Glutamatergic neuron (in vitro differentiated cells): Measurements from ENCODE around the gene ZNF787. TPM values are rescaled to one million over a fixed set of nuclear protein-coding genes. Genes with fewer than 3 reads are reported as not detected.
A peak's percentile ranks its signal among the peaks of the same experiment; 100 is the strongest.

Experiments
- DNase-seq: peaks from one replicate; pipeline ENCODE4 v3.0.0; 2022
- H3K27ac Mint-ChIP-seq: one replicate; pipeline ENCODE4 v1.8.0; 2020; ENCODE audit warnings: mild to moderate bottlenecking, mixed read lengths, inconsistent platforms; ENCODE audit not compliant: unreplicated experiment
- H3K27me3 Mint-ChIP-seq: one replicate; pipeline ENCODE4 v1.8.0; 2020; ENCODE audit warnings: mild to moderate bottlenecking, moderate library complexity, mixed read lengths, inconsistent platforms; ENCODE audit not compliant: unreplicated experiment
- H3K36me3 Mint-ChIP-seq: one replicate; pipeline ENCODE4 v1.8.0; 2020; ENCODE audit warnings: mild to moderate bottlenecking, mixed read lengths, inconsistent platforms; ENCODE audit not compliant: unreplicated experiment
- H3K4me1 Mint-ChIP-seq: one replicate; pipeline ENCODE4 v1.8.0; 2020; ENCODE audit warnings: mild to moderate bottlenecking, low read depth, mixed read lengths, inconsistent platforms; ENCODE audit not compliant: unreplicated experiment
- H3K4me3 Mint-ChIP-seq: one replicate; pipeline ENCODE4 v1.8.0; 2020; ENCODE audit warnings: mild to moderate bottlenecking, mixed read lengths, inconsistent platforms; ENCODE audit not compliant: unreplicated experiment
- H3K9me3 Mint-ChIP-seq: one replicate; pipeline ENCODE4 v1.8.0; 2020; ENCODE audit warnings: mild to moderate bottlenecking, moderate library complexity, mixed read lengths, inconsistent platforms; ENCODE audit not compliant: unreplicated experiment
- total RNA-seq: library from RNA; stranded (reverse); fragmentation: NEBNext Ultra II Directional; extraction: Animal tissue kit (Norgen Biotek cat#: 25700); gene quantifications from one replicate; pipeline ENCODE4 v1.2.1, GENCODE V29; 2021; ENCODE audit not compliant: unreplicated experiment
- TF ChIP-seq, protein P1 (sequence below): fragments of 200-600 bp; sonication (generic); IDR thresholded peaks from one replicate; pipeline ENCODE4 v1.5.0; 2021; ENCODE audit not compliant: partially characterized antibody, unreplicated experiment

The ZNF787 gene
- total RNA-seq, 1 donor from 2014 or later: 59.7 TPM

DNA sequence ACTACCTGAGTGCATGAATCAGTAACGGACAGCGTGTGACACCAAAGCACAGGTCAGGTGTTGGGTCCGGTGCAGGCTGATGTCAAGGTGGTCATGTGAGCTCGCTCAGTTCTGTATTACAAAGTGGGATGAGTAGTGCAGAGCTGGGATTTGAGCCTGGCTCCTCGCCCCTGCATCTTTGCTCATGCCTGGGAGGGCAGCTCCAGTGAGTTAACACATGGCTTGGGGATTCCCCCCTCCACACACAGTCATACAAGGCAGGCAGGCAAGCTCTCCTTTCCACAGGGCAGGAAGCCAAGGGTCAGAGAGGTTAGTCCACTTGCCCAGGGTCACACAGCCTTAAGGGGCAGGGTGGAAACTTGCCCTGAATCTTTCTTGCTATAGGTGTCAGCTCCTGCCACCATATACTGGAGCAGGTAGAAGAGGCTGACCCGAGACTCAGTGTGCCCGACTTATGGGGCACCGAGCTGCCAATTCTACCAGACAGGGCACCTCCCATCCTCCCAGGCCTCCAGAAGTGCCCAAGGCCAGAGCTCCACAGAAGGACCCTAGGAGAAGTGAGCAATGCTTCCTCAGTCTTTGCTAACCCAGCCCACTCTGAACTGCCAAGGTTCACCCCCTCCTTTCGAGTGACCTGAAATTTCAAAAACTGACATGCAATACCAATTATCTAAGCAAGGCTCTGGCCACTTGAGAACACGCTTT lies 35.4 kb downstream of the ZNF787 start:
- Mint-ChIP-seq H3K27ac (no peak overlapping the region), H3K36me3 (no peaks in the 10 kb centered on the region), H3K4me3 (no peak overlapping the region), H3K27me3 (peaks cover 2% of the 10 kb centered on the region), H3K4me1 (peaks cover 22% of the 10 kb centered on the region), H3K9me3 (peaks cover 9% of the 10 kb centered on the region)
- DNase-seq: no peak
- TF ChIP-seq, protein P1, sequence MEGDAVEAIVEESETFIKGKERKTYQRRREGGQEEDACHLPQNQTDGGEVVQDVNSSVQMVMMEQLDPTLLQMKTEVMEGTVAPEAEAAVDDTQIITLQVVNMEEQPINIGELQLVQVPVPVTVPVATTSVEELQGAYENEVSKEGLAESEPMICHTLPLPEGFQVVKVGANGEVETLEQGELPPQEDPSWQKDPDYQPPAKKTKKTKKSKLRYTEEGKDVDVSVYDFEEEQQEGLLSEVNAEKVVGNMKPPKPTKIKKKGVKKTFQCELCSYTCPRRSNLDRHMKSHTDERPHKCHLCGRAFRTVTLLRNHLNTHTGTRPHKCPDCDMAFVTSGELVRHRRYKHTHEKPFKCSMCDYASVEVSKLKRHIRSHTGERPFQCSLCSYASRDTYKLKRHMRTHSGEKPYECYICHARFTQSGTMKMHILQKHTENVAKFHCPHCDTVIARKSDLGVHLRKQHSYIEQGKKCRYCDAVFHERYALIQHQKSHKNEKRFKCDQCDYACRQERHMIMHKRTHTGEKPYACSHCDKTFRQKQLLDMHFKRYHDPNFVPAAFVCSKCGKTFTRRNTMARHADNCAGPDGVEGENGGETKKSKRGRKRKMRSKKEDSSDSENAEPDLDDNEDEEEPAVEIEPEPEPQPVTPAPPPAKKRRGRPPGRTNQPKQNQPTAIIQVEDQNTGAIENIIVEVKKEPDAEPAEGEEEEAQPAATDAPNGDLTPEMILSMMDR: no peak

DNA sequence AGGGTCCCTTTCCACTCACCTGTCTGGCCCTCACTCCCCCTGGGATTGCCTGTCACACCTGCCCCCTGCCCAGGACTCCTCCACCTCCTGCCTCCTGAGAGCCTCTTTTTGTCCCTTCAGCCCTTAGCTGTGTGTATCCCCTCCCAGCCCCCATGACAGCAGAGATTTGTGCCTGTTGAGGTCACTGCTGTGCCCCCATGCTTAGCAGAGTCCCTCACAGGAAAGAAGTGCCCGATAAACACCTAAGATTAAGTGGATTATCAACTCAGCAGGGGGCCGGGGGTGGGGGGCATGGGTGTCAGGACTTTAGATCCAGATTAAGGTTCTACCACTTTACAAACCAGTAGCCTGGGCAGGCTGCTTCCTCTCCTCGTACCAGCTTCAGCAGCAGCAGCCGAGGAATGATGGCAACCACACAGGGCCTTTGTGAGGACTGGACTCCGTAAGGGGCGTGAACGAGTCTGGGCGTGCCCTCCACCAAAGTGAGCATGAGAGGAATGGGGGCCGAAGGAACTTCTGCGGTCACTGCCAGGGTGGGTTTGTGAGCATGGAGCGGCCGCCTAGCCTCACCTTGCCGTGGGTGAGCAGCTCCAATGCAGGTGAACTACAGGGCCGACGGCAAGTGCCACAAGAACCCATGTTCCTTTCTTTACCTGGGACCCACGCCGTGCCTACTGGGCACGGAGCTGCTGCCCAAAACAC lies 36.1 kb downstream of the ZNF787 start:
- H3K4me1 Mint-ChIP-seq: peaks cover 20% of the 10 kb centered on the region
- no peak overlapping the region for H3K4me3 Mint-ChIP-seq
- TF ChIP-seq, protein P1: no peak
- peaks cover 2% of the 10 kb centered on the region for H3K27me3 Mint-ChIP-seq
- no peaks in the 10 kb centered on the region for H3K36me3 Mint-ChIP-seq
- peak overlapping the region; percentile 30 for H3K27ac Mint-ChIP-seq
- peaks cover 10% of the 10 kb centered on the region for H3K9me3 Mint-ChIP-seq
- DNase-seq: no peak

DNA sequence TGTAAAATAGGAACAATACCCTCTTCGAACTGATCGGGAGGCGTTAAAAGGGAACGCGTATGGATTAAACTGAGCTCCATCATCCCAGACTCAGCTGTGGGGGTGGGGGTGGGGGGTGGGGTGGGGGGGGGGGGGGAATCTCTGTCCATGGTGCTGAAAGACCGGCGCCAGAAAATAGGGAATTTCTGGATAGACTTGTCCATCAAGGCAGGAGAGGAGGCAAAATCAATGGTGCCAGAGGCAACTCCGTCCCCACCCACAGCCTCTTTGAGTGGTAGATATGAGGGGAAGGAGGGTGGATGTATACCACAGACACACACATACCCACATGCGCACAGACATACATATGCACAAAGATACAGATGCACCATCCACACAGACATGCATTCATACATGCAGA lies 37.4 kb downstream of the ZNF787 start:
- no peak for DNase-seq
- Mint-ChIP-seq H3K9me3 (peaks cover 10% of the 10 kb centered on the region), H3K36me3 (no peaks in the 10 kb centered on the region), H3K4me1 (peaks cover 17% of the 10 kb centered on the region), H3K27me3 (peaks cover 2% of the 10 kb centered on the region), H3K4me3 (no peak overlapping the region), H3K27ac (no peak overlapping the region)
- TF ChIP-seq, protein P1: no peak

DNA sequence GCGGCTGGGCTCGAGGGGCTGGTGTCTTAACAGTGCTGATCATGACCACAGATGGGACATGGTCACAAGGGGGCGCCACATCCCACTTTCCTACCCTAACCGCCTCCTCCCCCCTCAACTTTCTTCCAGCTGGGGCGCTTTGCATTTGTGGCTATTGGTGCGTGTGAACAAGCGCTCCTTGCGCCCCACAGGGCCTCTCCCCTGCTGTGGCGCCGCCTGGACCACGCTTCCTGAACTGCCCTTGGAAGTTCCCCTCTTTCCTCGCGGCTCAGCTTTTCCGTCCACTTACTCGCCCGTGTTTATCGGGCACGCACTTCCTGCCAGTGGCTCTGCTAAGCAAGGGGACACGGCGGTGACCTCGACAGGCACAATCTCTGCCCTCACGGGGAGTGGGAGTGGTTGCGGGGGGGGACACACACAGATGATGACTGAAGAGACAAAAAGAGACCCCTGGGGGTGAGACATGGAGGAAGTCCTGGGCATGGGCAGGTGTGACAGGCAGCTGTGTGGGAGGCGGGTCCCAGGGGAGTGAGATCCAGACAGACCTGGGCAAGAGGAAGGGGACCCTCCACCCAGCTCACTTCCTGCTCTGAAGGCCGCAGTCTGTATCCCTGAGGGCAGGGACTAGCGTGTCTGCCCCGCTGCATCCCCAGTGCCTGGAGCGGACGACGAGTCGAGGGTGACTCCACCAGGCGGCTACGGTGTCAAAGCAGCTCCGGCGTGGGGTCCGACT lies 40.3 kb downstream of the ZNF787 start:
- peak; percentile 87 for DNase-seq
- TF ChIP-seq, protein P1: peak; percentile 67
- Mint-ChIP-seq H3K36me3 (no peaks in the 10 kb centered on the region), H3K9me3 (peaks cover 13% of the 10 kb centered on the region), H3K27ac (peak overlapping the region; percentile 84), H3K4me3 (peak overlapping the region; percentile 89), H3K27me3 (peaks cover 2% of the 10 kb centered on the region), H3K4me1 (peaks cover 13% of the 10 kb centered on the region)
